ENCODE results near the gene CHST13.

GRCh38 chr3:126487151-126487771 is 36.7 kb upstream of the CHST13 start:
- peak in 1 of 3 experiments; percentile 19 for TF ChIP-seq CTCF (IDR thresholded peaks at IDR 0.05)
- peak in 1 of 2 donors; percentile 46 for TF ChIP-seq POLR2AphosphoS5 (IDR thresholded peaks at IDR 0.05; ENCODE audit: insufficient read depth in 1 of 2, low read depth in 1 of 2)
